SK-N-SH (cell line): ENCODE results near the gene ARMC9. TPM values are rescaled to one million over a fixed set of nuclear protein-coding genes. Genes with fewer than 3 reads are reported as not detected.

Experiments used
- CTCF ChIA-PET: fragments of 300-600, 350-600 bp; formaldehyde crosslinking; extraction: SDS; loops from one replicate; lab custom pipeline; 2021; lab: Yijun Ruan, JAX
- POLR2A ChIA-PET: fragments of 350-600 bp; sonication (Branson Sonifier 250); formaldehyde crosslinking; extraction: SDS; loops from one replicate; lab custom pipeline; 2020; ENCODE audit warnings: antibody characterized with exemption, inconsistent platforms; lab: Yijun Ruan, JAX
- DNase-seq: peaks from one replicate; pipeline ENCODE4 v3.0.0; 2012
- H2AFZ ChIP-seq: fragments of 200-600 bp; sonication (generic); 2 replicates; pipeline ENCODE4 v1.8.1; 2016; ENCODE audit warnings: antibody characterized with exemption, mild to moderate bottlenecking, low read depth
- H3F3A ChIP-seq: fragments of 200-600 bp; sonication (generic); replicated peaks from 2 replicates; pipeline ENCODE3; 2016; ENCODE audit warnings: antibody characterized with exemption, mild to moderate bottlenecking; ENCODE audit not compliant: insufficient read depth
- H3K27ac ChIP-seq, 2 experiments: fragments of 200-500 bp in 1 of 2; fragments of 200-600 bp in 1 of 2; sonication (Bioruptor generic) in 1 of 2; sonication (generic), shearing (Covaris generic) in 1 of 2; 2 replicates each; pipeline versions ENCODE4 v1.5.1 to v1.6.1; 2014 to 2016; ENCODE audit warnings: low read depth in 2 of 2, inconsistent platforms in 1 of 2, low read length in 1 of 2, mild to moderate bottlenecking in 1 of 2, mixed read lengths in 1 of 2
- H3K27me3 ChIP-seq: fragments of 200-600 bp; sonication (generic), shearing (Covaris generic); 2 replicates; pipeline ENCODE4 v1.6.1; 2016; ENCODE audit warnings: mixed run types; ENCODE audit not compliant: insufficient read depth
- H3K36me3 ChIP-seq, 2 experiments: fragments of 200-500 bp in 1 of 2; fragments of 200-600 bp in 1 of 2; sonication (Bioruptor generic) in 1 of 2; sonication (generic) in 1 of 2; replicated peaks in 1 of 2; 2 replicates each; pipeline versions ENCODE3 to v1.5.1; 2014 to 2016; ENCODE audit warnings: low read length in 1 of 2, mild to moderate bottlenecking in 1 of 2; ENCODE audit not compliant: insufficient read depth in 2 of 2, control insufficient read depth in 1 of 2
- H3K4me1 ChIP-seq, 2 experiments: fragments of 200-500 bp in 1 of 2; fragments of 200-600 bp in 1 of 2; sonication (Bioruptor generic) in 1 of 2; sonication (generic), shearing (Covaris generic) in 1 of 2; 2 replicates each; pipeline versions ENCODE4 v1.5.1 to v1.6.1; 2014 to 2016; ENCODE audit warnings: low read depth in 1 of 2, low read length in 1 of 2, mixed run types in 1 of 2; ENCODE audit not compliant: insufficient read depth in 2 of 2, control insufficient read depth in 1 of 2
- H3K4me2 ChIP-seq: fragments of 200-600 bp; sonication (generic), shearing (Covaris generic); 2 replicates; pipeline ENCODE4 v1.6.1; 2017; ENCODE audit warnings: mixed run types
- H3K4me3 ChIP-seq, 2 experiments: fragments of 200-500 bp in 1 of 2; fragments of 200-600 bp in 1 of 2; sonication (Bioruptor generic) in 1 of 2; sonication (generic), shearing (Covaris generic) in 1 of 2; 2 replicates each; pipeline versions ENCODE4 v1.5.1 to v1.8.1; 2014 to 2016; ENCODE audit warnings: low read depth in 2 of 2, inconsistent platforms in 1 of 2, low read length in 1 of 2, mild to moderate bottlenecking in 1 of 2, mixed read lengths in 1 of 2, moderate library complexity in 1 of 2
- H3K79me2 ChIP-seq: fragments of 200-600 bp; sonication (generic); 2 replicates; pipeline ENCODE4 v1.8.1; 2017; ENCODE audit warnings: mild to moderate bottlenecking; ENCODE audit not compliant: insufficient read depth
- H3K9ac ChIP-seq: fragments of 200-600 bp; sonication (generic); 2 replicates; pipeline ENCODE4 v1.6.1; 2017; ENCODE audit warnings: mixed run types
- H3K9me2 ChIP-seq: fragments of 200-600 bp; sonication (generic); 2 replicates; pipeline ENCODE4 v1.6.1; 2017; ENCODE audit warnings: mixed run types
- H3K9me3 ChIP-seq: fragments of 200-600 bp; sonication (generic); 2 replicates; pipeline ENCODE4 v1.6.1; 2017; ENCODE audit warnings: mixed run types, mild to moderate bottlenecking, moderate library complexity
- H4K20me1 ChIP-seq: fragments of 200-600 bp; sonication (generic); 2 replicates; pipeline ENCODE4 v1.6.1; 2017; ENCODE audit warnings: mild to moderate bottlenecking, mixed run types; ENCODE audit not compliant: insufficient read depth
- CTCF ChIP-seq: fragments of 200-600 bp; sonication (generic); IDR thresholded peaks from 2 replicates; pipeline ENCODE4 v1.6.1; 2017; ENCODE audit warnings: antibody characterized with exemption, mild to moderate bottlenecking, moderate library complexity
- ELF1 ChIP-seq: IDR thresholded peaks from 2 replicates; pipeline ENCODE4 v1.4.0; 2012
- EP300 ChIP-seq, 2 experiments: IDR thresholded peaks; 2 replicates each; pipeline versions ENCODE4 v1.4.0 to v1.6.1; 2012; ENCODE audit warnings: borderline replicate concordance in 1 of 2, low read depth in 1 of 2, low read length in 1 of 2
- EZH2phosphoT487 ChIP-seq: fragments of 200-600 bp; sonication (generic); IDR thresholded peaks from 2 replicates; pipeline ENCODE4 v1.6.1; 2017; ENCODE audit warnings: low read depth, mixed run types, mild to moderate bottlenecking, antibody characterized with exemption, moderate library complexity, borderline replicate concordance
- FOXM1 ChIP-seq: IDR thresholded peaks from 2 replicates; pipeline ENCODE4 v1.4.0; 2012; ENCODE audit warnings: low read depth, mild to moderate bottlenecking
- GATA2 ChIP-seq: sonication (generic); formaldehyde crosslinking; IDR thresholded peaks from 2 replicates; pipeline ENCODE4 v1.5.0; 2020; ENCODE audit warnings: mild to moderate bottlenecking, missing genetic modification reagents
- WGBS: methylation state at CpG from one replicate; pipeline ENCODE4 v1.1.6; 2017; ENCODE audit warnings: low lambda C conversion rate; 5-methylcytosine and 5-hydroxymethylcytosine counted together
- polyA plus RNA-seq, 3 experiments: library from polyadenylated mRNA; depleted of rRNA; stranded (reverse); fragments of >200 nt; gene quantifications; 2 replicates each; pipeline ENCODE4 v1.2.3, GENCODE V29; 2012
- TF ChIP-seq, protein P1 (sequence below): fragments of 150-350 bp; IDR thresholded peaks from 2 replicates; pipeline ENCODE4 v1.6.1; 2017; ENCODE audit warnings: antibody characterized with exemption, low read length, low read depth, borderline replicate concordance

ARMC9 gene
- polyA plus RNA-seq, 1 of the 3 experiments (the other 2 are of a cell fraction) = 25.3 TPM

- Histone ChIP-seq H3K79me2 (no peaks in the 10 kb centered on the region), H3K27ac (no peak overlapping the region; a peak in 1 of 4 replicates), H3K4me1 (peaks cover 6 to 36% of the 10 kb centered on the region in 2 experiments; a peak in 2 of 4 replicates), H3K27me3 (no peaks in the 10 kb centered on the region), H3K4me3 (no peak overlapping the region), H2AFZ (no peak overlapping the region), H3K4me2 (no peak overlapping the region), H3K36me3 (no peaks in the 10 kb centered on the region), H4K20me1 (no peaks in the 10 kb centered on the region), H3K9me3 (no peaks in the 10 kb centered on the region), H3K9ac (no peak overlapping the region), H3K9me2 (no peaks in the 10 kb centered on the region), H3F3A (no peaks in the 10 kb centered on the region)
- peak; percentile 55 for DNase-seq
- ChIA-PET CTCF (interaction anchor here (1.0 to 1.4 kb wide), 2 partner anchors 10 to 95 kb away, joined by 3 read pairs; no protein-coding TSS in a partner anchor), POLR2A (no interaction called here)
- TF ChIP-seq EP300 (IDR thresholded peaks at IDR 0.05; ENCODE audit: borderline replicate concordance in 1 of 2, low read depth in 1 of 2, low read length in 1 of 2) (no peak), CTCF (no peak), ELF1 (no peak), GATA2 (CRISPR knock-in tag) (no peak), FOXM1 (no peak)
- TF ChIP-seq, protein P1, sequence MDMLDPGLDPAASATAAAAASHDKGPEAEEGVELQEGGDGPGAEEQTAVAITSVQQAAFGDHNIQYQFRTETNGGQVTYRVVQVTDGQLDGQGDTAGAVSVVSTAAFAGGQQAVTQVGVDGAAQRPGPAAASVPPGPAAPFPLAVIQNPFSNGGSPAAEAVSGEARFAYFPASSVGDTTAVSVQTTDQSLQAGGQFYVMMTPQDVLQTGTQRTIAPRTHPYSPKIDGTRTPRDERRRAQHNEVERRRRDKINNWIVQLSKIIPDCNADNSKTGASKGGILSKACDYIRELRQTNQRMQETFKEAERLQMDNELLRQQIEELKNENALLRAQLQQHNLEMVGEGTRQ = no peak
- WGBS = 70% methylated on average over 6 of the region's 7 CpGs
Observed at GRCh38 chr2:231391981-231392380, 193.6 kb downstream of the ARMC9 start.

GRCh38 chr2:231392431-231393148 lies 194.2 kb downstream of the ARMC9 start:
- Histone ChIP-seq H3K4me3 (no peak overlapping the region), H3K9me3 (no peaks in the 10 kb centered on the region), H4K20me1 (no peaks in the 10 kb centered on the region), H3K79me2 (no peaks in the 10 kb centered on the region), H2AFZ (no peak overlapping the region), H3K4me1 (peaks cover 6 to 36% of the 10 kb centered on the region in 2 experiments; a peak in 2 of 4 replicates), H3K4me2 (no peak overlapping the region), H3K27ac (no peak overlapping the region; a peak in 1 of 4 replicates), H3K36me3 (no peaks in the 10 kb centered on the region), H3K9me2 (no peaks in the 10 kb centered on the region), H3F3A (no peaks in the 10 kb centered on the region), H3K9ac (no peak overlapping the region), H3K27me3 (no peaks in the 10 kb centered on the region)
- peak; percentile 12 for DNase-seq
- ChIA-PET CTCF (interaction anchor here (1.0 to 2.2 kb wide), 4 partner anchors 10 to 289 kb away, joined by 3 to 7 read pairs (median 4); no protein-coding TSS in a partner anchor), POLR2A (no interaction called here)
- TF ChIP-seq, protein P1 = no peak
- no peak for TF ChIP-seq EZH2phosphoT487
- WGBS = 92% methylated on average over 14 of the region's 14 CpGs
